Fibroblast of lung (primary cell): Measurements from ENCODE around the gene RPL36AL. TPM values are rescaled to one million over a fixed set of nuclear protein-coding genes. Genes with fewer than 3 reads are reported as not detected.

ENCODE experiments used
- DNase-seq, 2 donors: peaks; one replicate each; pipeline versions ENCODE4 v3.0.0 to v3.0.0-alpha.2; 2010; ENCODE audit warnings: low read depth in 2 of 2
- H2AFZ ChIP-seq: 2 replicates; pipeline ENCODE4 v1.5.1; 2012; ENCODE audit warnings: low read length, control low read depth, inconsistent platforms
- H3K27ac ChIP-seq: 2 replicates; pipeline ENCODE4 v1.5.1; 2011; ENCODE audit warnings: low read length, control low read depth; ENCODE audit not compliant: insufficient read depth
- H3K27me3 ChIP-seq: 2 replicates; pipeline ENCODE4 v1.5.1; 2011; ENCODE audit warnings: mild to moderate bottlenecking, low read length; ENCODE audit not compliant: control insufficient read depth, insufficient read depth
- H3K36me3 ChIP-seq: 2 replicates; pipeline ENCODE4 v1.5.1; 2011; ENCODE audit warnings: low read length; ENCODE audit not compliant: control insufficient read depth, insufficient read depth
- H3K4me1 ChIP-seq: 2 replicates; pipeline ENCODE4 v1.5.1; 2011; ENCODE audit warnings: low read length; ENCODE audit not compliant: control insufficient read depth, insufficient read depth; ENCODE audit errors: extremely low read depth
- H3K4me2 ChIP-seq: 2 replicates; pipeline ENCODE4 v1.5.1; 2011; ENCODE audit warnings: low read length, control low read depth; ENCODE audit not compliant: insufficient read depth; ENCODE audit errors: extremely low read depth
- H3K4me3 ChIP-seq, 4 experiments: fragments of 200-600 bp in 1 of 4; sonication (generic) in 1 of 4; replicated peaks in 1 of 4; 2 replicates each; pipeline ENCODE4 v1.5.1; 2011 to 2016; ENCODE audit warnings: low read length in 4 of 4, low read depth in 3 of 4, mild to moderate bottlenecking in 3 of 4, control low read depth in 2 of 4, inconsistent platforms in 1 of 4, mixed read lengths in 1 of 4; ENCODE audit not compliant: insufficient read depth in 1 of 4; ENCODE audit errors: control extremely low read depth in 1 of 4
- H3K79me2 ChIP-seq: 2 replicates; pipeline ENCODE4 v1.5.1; 2012; ENCODE audit warnings: mild to moderate bottlenecking, low read length, inconsistent platforms; ENCODE audit not compliant: control insufficient read depth, insufficient read depth
- H3K9ac ChIP-seq: 2 replicates; pipeline ENCODE4 v1.5.1; 2011; ENCODE audit warnings: mild to moderate bottlenecking, low read length, control low read depth; ENCODE audit not compliant: insufficient read depth
- H3K9me3 ChIP-seq: 2 replicates; pipeline ENCODE4 v1.5.1; 2012; ENCODE audit warnings: low read depth, low read length; ENCODE audit not compliant: control insufficient read depth, insufficient read depth
- H4K20me1 ChIP-seq: 2 replicates; pipeline ENCODE4 v1.5.1; 2011; ENCODE audit warnings: low read length; ENCODE audit not compliant: control insufficient read depth, insufficient read depth; ENCODE audit errors: extremely low read depth
- EZH2 ChIP-seq: IDR thresholded peaks from 2 replicates; pipeline ENCODE4 v1.5.1; 2012; ENCODE audit warnings: low read length, control low read depth, mild to moderate bottlenecking; ENCODE audit errors: missing control alignments
- polyA plus RNA-seq, 2 donors: library from polyadenylated mRNA; depleted of rRNA in 1 of 2; stranded (reverse) in 1 of 2; unstranded in 1 of 2; fragments of >200 nt; gene quantifications; 2 replicates each; pipeline ENCODE4 v1.2.1, GENCODE V29; 2011 to 2012; ENCODE audit warnings: missing spikeins in 1 of 2
- total RNA-seq: library from RNA; depleted of rRNA; stranded (reverse); fragments of >200 nt; gene quantifications from 2 replicates; pipeline ENCODE4 v1.2.1, GENCODE V29; 2014
- TF ChIP-seq, protein P1 (sequence below), 2 donors: IDR thresholded peaks in 1 of 2; conservative IDR thresholded peaks in 1 of 2; 1 replicate in 1 of 2; 2 replicates in 1 of 2; pipeline ENCODE4 v1.5.1; 2011 to 2012; ENCODE audit warnings: low read length in 2 of 2, control low read depth in 1 of 2, inconsistent platforms in 1 of 2, low read depth in 1 of 2, mild to moderate bottlenecking in 1 of 2

RPL36AL gene
- total and polyA plus RNA-seq, 2 donors (not counting 1 experiment from before 2014, with no cell fraction given), result 281 to 383 TPM

DNA sequence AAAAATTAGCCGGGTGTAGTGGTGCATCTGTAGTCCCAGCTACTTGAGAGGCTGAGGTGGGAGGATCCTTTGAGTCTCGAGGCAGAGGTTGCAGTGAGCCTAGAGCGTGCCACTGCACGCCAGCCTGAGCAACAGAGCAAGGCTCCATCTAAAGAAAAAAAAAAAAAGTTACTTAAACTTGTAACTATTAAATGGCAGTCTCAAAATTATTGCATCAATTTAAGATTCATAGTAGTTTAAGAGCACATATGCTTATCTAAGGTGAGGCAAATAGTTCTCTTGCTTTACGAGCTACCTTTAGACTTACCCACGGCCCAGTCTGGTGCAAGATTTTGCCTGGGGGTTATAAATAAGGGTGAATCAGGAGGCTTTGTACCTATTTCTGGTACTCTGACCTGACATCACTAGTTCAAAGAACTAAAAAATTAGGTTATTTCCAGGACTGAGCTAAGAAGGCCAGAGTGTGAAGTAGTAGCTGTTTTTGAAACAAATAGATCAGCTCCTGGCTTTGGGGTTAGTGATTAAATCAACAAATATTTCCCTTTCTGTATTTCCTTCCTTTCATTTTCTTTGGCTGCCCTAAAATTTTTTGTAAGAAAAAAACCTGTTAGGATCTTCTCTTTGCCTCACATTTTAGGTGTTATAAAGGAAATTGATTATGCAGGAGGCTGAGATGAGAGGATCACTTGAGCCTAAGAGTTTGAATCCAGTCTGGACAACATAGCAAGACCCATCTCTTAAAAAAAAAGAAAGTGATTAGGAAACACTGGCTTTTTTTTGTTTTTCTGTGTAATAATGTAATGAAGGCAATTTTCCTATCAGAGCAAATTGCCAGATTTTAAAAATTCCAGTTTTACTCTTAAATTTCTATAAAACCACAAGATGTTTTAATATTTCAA, 3.8 kb upstream of the RPL36AL start:
- H3K27ac ChIP-seq, result no peak overlapping the region
- TF ChIP-seq, protein P1, sequence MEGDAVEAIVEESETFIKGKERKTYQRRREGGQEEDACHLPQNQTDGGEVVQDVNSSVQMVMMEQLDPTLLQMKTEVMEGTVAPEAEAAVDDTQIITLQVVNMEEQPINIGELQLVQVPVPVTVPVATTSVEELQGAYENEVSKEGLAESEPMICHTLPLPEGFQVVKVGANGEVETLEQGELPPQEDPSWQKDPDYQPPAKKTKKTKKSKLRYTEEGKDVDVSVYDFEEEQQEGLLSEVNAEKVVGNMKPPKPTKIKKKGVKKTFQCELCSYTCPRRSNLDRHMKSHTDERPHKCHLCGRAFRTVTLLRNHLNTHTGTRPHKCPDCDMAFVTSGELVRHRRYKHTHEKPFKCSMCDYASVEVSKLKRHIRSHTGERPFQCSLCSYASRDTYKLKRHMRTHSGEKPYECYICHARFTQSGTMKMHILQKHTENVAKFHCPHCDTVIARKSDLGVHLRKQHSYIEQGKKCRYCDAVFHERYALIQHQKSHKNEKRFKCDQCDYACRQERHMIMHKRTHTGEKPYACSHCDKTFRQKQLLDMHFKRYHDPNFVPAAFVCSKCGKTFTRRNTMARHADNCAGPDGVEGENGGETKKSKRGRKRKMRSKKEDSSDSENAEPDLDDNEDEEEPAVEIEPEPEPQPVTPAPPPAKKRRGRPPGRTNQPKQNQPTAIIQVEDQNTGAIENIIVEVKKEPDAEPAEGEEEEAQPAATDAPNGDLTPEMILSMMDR (conservative IDR thresholded peaks at IDR 0.05 in 1 of 2, IDR thresholded peaks at IDR 0.05 in 1 of 2; ENCODE audit: low read depth in 1 of 2, low read length in 2 of 2), result no peak
- no peak for TF ChIP-seq EZH2

DNA sequence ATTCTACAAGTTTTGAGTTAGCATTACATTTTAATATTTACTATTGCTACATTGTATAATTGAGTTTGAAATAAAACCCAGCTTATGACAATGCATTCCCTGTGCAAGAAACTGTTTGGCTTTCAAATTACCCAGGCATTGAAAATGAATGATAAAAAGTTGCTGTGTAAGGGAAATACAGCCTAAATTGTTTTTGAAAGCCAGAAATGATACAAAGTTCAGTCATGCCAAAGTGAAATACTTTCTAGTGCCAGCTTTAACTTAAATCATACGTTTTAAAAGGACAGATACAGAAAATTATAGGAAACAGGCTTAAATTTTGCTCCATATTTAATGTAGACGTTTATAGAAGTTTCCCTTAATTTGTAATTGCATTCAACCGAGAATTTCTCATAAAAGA, 3.0 kb upstream of the RPL36AL start:
- no peak overlapping the region for H3K9ac ChIP-seq
- no peaks in the 10 kb centered on the region for H3K9me3 ChIP-seq
- TF ChIP-seq, protein P1 (conservative IDR thresholded peaks at IDR 0.05 in 1 of 2, IDR thresholded peaks at IDR 0.05 in 1 of 2; ENCODE audit: low read depth in 1 of 2, low read length in 2 of 2), result no peak
- no peak for TF ChIP-seq EZH2
- H3K27ac ChIP-seq, result no peak overlapping the region
- H4K20me1 ChIP-seq, result no peaks in the 10 kb centered on the region
- peaks cover 4% of the 10 kb centered on the region for H3K4me1 ChIP-seq
- DNase-seq, result no peak
- peaks cover 2% of the 10 kb centered on the region for H3K36me3 ChIP-seq
- H2AFZ ChIP-seq, result no peak overlapping the region
- H3K79me2 ChIP-seq, result peaks cover 59% of the 10 kb centered on the region
- H3K4me3 ChIP-seq, result peak overlapping the region; percentile 84 to 98 (median 95)
- no peaks in the 10 kb centered on the region for H3K27me3 ChIP-seq
- H3K4me2 ChIP-seq, result peak overlapping the region; percentile 80

More for the DNA sequence above, 3.8 kb upstream of the RPL36AL start:
- Histone ChIP-seq H3K9ac (no peak overlapping the region), H2AFZ (no peak overlapping the region), H3K4me2 (peak overlapping the region; percentile 80), H3K36me3 (no peaks in the 10 kb centered on the region), H3K79me2 (peaks cover 52% of the 10 kb centered on the region), H3K27me3 (no peaks in the 10 kb centered on the region), H3K9me3 (no peaks in the 10 kb centered on the region), H4K20me1 (no peaks in the 10 kb centered on the region), H3K4me1 (peaks cover 4% of the 10 kb centered on the region), H3K4me3 (peak overlapping the region in 2 of 4 experiments; percentile 84 to 97)
- DNase-seq, result no peak

DNA sequence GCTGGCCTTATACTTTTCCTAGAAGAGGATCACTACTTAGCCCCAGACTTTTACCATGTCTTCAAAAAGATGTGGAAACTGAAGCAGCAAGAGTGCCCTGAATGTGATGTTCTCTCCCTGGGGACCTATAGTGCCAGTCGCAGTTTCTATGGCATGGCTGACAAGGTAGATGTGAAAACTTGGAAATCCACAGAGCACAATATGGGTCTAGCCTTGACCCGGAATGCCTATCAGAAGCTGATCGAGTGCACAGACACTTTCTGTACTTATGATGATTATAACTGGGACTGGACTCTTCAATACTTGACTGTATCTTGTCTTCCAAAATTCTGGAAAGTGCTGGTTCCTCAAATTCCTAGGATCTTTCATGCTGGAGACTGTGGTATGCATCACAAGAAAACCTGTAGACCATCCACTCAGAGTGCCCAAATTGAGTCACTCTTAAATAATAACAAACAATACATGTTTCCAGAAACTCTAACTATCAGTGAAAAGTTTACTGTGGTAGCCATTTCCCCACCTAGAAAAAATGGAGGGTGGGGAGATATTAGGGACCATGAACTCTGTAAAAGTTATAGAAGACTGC, 1.7 kb upstream of the RPL36AL start:
- H3K4me1 ChIP-seq, result peaks cover 8% of the 10 kb centered on the region
- H2AFZ ChIP-seq, result no peak overlapping the region
- H3K79me2 ChIP-seq, result peaks cover 64% of the 10 kb centered on the region
- no peaks in the 10 kb centered on the region for H3K27me3 ChIP-seq
- no peak for DNase-seq
- H3K27ac ChIP-seq, result no peak overlapping the region
- H3K4me2 ChIP-seq, result peak overlapping the region; percentile 80
- peaks cover 6% of the 10 kb centered on the region for H3K36me3 ChIP-seq
- H3K4me3 ChIP-seq, result peak overlapping the region; percentile 84 to 98 (median 95)
- TF ChIP-seq EZH2, result no peak
- TF ChIP-seq, protein P1 (conservative IDR thresholded peaks at IDR 0.05 in 1 of 2, IDR thresholded peaks at IDR 0.05 in 1 of 2; ENCODE audit: low read depth in 1 of 2, low read length in 2 of 2), result no peak
- no peak overlapping the region for H3K9ac ChIP-seq
- H4K20me1 ChIP-seq, result no peaks in the 10 kb centered on the region
- H3K9me3 ChIP-seq, result no peaks in the 10 kb centered on the region
